ENCODE results near the gene RFTN1.

RFTN1 gene

DNA sequence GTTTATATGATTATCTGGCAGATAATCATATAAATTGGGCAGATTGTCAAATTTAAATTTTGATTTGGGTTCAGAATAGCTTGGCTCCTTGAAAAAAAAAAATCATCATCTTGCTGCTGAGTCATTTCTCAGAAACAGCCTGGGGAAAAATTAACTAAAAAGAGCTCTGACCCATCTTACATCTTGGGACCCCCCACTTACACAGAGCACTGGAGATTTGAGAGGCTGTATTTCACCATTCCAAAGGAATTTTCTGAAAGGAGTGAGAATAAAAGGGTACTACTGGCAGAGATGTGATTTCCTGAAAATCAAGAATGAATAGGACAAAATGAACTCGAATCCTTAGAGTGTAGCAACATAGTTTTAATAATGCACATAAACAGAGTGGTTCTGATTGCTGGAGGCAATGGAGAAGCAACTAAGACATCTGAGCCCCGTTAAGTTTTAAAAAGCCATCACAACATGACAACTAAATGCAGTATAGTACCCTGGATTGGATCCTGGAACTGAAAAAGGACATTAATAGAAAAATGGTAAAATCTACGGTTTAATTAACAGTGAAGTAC, 97.5 kb downstream of the RFTN1 start:
- peaks cover 91% of the 10 kb centered on the region for H3K79me2 ChIP-seq (ENCODE audit: insufficient read depth, low read length)

DNA sequence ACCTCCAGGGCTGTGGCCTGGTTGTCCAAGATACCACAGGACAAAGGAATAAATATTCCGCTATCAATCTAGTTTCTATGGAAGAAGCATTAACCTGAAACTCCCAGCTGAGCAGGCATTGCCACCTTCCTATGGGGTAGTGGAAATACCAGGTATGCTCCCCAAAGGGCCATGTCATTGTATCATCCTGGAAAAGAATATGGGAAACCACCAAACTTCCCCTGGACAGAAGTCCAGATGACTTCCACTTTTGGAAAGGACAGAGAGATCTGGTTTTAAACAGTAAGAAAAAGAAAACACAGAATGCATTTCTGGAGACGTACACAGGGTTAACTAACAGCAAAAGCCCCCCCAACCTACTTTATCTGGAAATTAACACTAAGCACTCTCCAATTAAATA, 100.2 kb downstream of the RFTN1 start:
- Histone ChIP-seq H3K4me1 (ENCODE audit: insufficient read depth, low read length, poor library complexity, severe bottlenecking) (no peaks in the 10 kb centered on the region), H3K9me2 (replicated peaks; ENCODE audit: low read depth, low read length) (no peaks in the 10 kb centered on the region), H3K9me3 (ENCODE audit: insufficient read depth, low read depth, low read length) (no peaks in the 10 kb centered on the region), H3K9ac (ENCODE audit: low read depth, low read length, poor library complexity, severe bottlenecking) (no peak overlapping the region), H3F3A (ENCODE audit: low read depth) (no peaks in the 10 kb centered on the region), H3K36me3 (ENCODE audit: insufficient read depth, low read length) (peaks cover 18% of the 10 kb centered on the region), H3K79me2 (ENCODE audit: insufficient read depth, low read length) (peaks cover 74% of the 10 kb centered on the region), H4K20me1 (ENCODE audit: insufficient read depth, low read length, poor library complexity, severe bottlenecking) (peaks cover 15% of the 10 kb centered on the region), H3K27me3 (ENCODE audit: insufficient read depth, low read length, poor library complexity, severe bottlenecking) (no peaks in the 10 kb centered on the region), H3K4me2 (ENCODE audit: low read depth, low read length, poor library complexity, severe bottlenecking) (no peak overlapping the region), H3K4me3 (ENCODE audit: low read length, poor library complexity, severe bottlenecking) (no peak overlapping the region), H2AFZ (ENCODE audit: low read length) (no peak overlapping the region)
- TF ChIP-seq, protein P1, sequence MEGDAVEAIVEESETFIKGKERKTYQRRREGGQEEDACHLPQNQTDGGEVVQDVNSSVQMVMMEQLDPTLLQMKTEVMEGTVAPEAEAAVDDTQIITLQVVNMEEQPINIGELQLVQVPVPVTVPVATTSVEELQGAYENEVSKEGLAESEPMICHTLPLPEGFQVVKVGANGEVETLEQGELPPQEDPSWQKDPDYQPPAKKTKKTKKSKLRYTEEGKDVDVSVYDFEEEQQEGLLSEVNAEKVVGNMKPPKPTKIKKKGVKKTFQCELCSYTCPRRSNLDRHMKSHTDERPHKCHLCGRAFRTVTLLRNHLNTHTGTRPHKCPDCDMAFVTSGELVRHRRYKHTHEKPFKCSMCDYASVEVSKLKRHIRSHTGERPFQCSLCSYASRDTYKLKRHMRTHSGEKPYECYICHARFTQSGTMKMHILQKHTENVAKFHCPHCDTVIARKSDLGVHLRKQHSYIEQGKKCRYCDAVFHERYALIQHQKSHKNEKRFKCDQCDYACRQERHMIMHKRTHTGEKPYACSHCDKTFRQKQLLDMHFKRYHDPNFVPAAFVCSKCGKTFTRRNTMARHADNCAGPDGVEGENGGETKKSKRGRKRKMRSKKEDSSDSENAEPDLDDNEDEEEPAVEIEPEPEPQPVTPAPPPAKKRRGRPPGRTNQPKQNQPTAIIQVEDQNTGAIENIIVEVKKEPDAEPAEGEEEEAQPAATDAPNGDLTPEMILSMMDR (conservative IDR thresholded peaks at IDR 0.05; ENCODE audit: low read length): no peak

More for the DNA sequence above, 97.5 kb downstream of the RFTN1 start:
- H3F3A ChIP-seq (ENCODE audit: low read depth): no peaks in the 10 kb centered on the region
- peaks cover 15% of the 10 kb centered on the region for H4K20me1 ChIP-seq (ENCODE audit: insufficient read depth, low read length, poor library complexity, severe bottlenecking)
- TF ChIP-seq, protein P1 (conservative IDR thresholded peaks at IDR 0.05; ENCODE audit: low read length): no peak
- no peak for TF ChIP-seq EZH2phosphoT487 (IDR thresholded peaks at IDR 0.05; ENCODE audit: borderline replicate concordance)
- H3K9me2 ChIP-seq (replicated peaks; ENCODE audit: low read depth, low read length): no peaks in the 10 kb centered on the region
- no peak overlapping the region for H3K9ac ChIP-seq (ENCODE audit: low read depth, low read length, poor library complexity, severe bottlenecking)
- peaks cover 12% of the 10 kb centered on the region; the same call in 1 of the 2 replicates for H3K36me3 ChIP-seq (ENCODE audit: insufficient read depth, low read length)
- H3K4me2 ChIP-seq (ENCODE audit: low read depth, low read length, poor library complexity, severe bottlenecking): no peak overlapping the region
- no peak overlapping the region for H2AFZ ChIP-seq (ENCODE audit: low read length)
- no peaks in the 10 kb centered on the region for H3K4me1 ChIP-seq (ENCODE audit: insufficient read depth, low read length, poor library complexity, severe bottlenecking)
- no peaks in the 10 kb centered on the region for H3K9me3 ChIP-seq (ENCODE audit: insufficient read depth, low read depth, low read length)
- no peak overlapping the region for H3K4me3 ChIP-seq (ENCODE audit: low read length, poor library complexity, severe bottlenecking)
- H3K27me3 ChIP-seq (ENCODE audit: insufficient read depth, low read length, poor library complexity, severe bottlenecking): no peaks in the 10 kb centered on the region

DNA sequence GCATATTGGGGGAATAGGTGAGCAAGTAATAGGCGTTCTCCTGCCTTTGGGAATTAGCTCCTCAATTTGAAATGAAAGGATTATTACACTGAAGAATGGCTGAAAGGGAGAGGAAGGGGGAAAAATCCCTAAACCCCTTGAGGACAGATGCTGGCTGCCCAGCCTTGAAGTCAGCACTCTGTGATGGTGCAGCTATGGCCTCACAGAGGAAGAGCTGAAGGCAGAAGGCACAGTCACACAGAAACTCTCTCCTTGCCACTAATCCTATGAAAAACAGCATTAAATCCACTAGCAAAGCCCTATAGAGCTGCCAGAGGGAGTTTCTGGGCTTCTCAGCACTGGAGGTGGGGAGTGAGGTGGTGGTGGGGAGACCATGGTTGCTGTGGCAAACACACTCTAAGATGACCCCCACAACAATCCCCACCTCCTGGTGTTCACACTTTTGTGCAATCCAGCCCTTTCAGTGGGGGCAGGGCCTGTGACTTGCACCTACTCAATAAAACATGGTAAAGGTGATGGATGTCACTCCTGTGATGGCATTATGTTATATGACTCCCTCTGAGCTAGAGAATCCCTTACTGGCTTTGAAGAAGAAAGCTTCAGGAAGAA, 101.2 kb downstream of the RFTN1 start:
- Histone ChIP-seq H3K9me2 (replicated peaks; ENCODE audit: low read depth, low read length) (no peaks in the 10 kb centered on the region), H3K9me3 (ENCODE audit: insufficient read depth, low read depth, low read length) (no peaks in the 10 kb centered on the region), H3K27me3 (ENCODE audit: insufficient read depth, low read length, poor library complexity, severe bottlenecking) (no peaks in the 10 kb centered on the region), H3K4me1 (ENCODE audit: insufficient read depth, low read length, poor library complexity, severe bottlenecking) (no peaks in the 10 kb centered on the region), H3K4me3 (ENCODE audit: low read length, poor library complexity, severe bottlenecking) (no peak overlapping the region), H4K20me1 (ENCODE audit: insufficient read depth, low read length, poor library complexity, severe bottlenecking) (peaks cover 11% of the 10 kb centered on the region), H3K79me2 (ENCODE audit: insufficient read depth, low read length) (peaks cover 64% of the 10 kb centered on the region), H3K9ac (ENCODE audit: low read depth, low read length, poor library complexity, severe bottlenecking) (no peak overlapping the region), H3K36me3 (ENCODE audit: insufficient read depth, low read length) (peaks cover 28% of the 10 kb centered on the region), H3K4me2 (ENCODE audit: low read depth, low read length, poor library complexity, severe bottlenecking) (no peak overlapping the region), H3F3A (ENCODE audit: low read depth) (no peaks in the 10 kb centered on the region), H2AFZ (ENCODE audit: low read length) (no peak overlapping the region)
- TF ChIP-seq, protein P1 (conservative IDR thresholded peaks at IDR 0.05; ENCODE audit: low read length): no peak
- TF ChIP-seq EZH2phosphoT487 (IDR thresholded peaks at IDR 0.05; ENCODE audit: borderline replicate concordance): no peak

Data from Loucy (cell line).